ENCODE data around the gene MYOC.
A peak's percentile ranks its signal among the peaks of the same experiment; 100 is the strongest.

Gene MYOC

DNA sequence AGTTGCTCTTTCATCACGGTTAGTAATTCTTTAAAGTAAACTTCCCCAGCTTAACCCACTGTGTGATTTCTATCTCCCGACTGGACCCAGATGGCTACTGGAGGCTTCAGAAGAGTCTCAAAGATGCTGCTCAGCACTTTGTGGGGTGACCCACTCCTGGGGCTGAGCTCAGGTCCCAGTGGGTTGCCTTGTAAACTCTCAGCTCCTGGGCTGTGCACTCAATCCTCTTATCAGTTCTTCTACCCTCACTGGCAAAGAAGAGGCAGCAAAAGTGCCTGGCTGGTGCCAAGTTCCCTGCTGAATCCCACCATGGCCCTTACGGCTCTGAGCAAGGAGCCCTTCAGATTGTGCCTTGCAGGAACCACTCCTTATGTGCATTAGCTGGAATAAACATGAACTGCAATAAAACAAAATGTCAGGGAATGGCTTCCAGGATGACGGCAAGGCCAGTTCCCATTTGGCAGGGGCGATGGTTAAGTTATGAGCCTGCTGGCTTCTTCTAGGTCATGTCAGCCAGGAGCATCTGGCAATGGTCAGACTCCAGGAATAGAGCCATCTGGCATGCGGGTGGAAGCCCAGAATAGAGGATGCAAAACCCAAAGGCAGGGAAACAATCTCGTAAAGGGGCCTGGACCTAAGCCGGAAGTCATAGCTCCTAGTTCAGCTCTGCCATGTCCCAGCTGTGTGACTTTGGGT, 6.8 kb downstream of the MYOC start:
- H3K56ac ChIP-seq (ENCODE audit: low read length), result no peak overlapping the region
- no peak overlapping the region for H3K9ac ChIP-seq (ENCODE audit: low read length)
- no peaks in the 10 kb centered on the region for H3K79me1 ChIP-seq (ENCODE audit: low read length)
- H2BK5ac ChIP-seq (ENCODE audit: low read length), result no peak overlapping the region
- no peaks in the 10 kb centered on the region for H3K36me3 ChIP-seq (ENCODE audit: control insufficient read depth, insufficient read depth, low read length)
- H3K27me3 ChIP-seq (ENCODE audit: insufficient read depth, low read length, poor library complexity), result no peaks in the 10 kb centered on the region
- H2BK15ac ChIP-seq (replicated peaks; ENCODE audit: low read depth), result no peak overlapping the region
- no peak for DNase-seq
- H3K4me2 ChIP-seq (ENCODE audit: low read length), result no peak overlapping the region
- no peaks in the 10 kb centered on the region for H3K79me2 ChIP-seq (ENCODE audit: control insufficient read depth, insufficient read depth, low read length)
- no peak overlapping the region for H3K4me3 ChIP-seq (ENCODE audit: low read length)
- no peak overlapping the region for H2BK120ac ChIP-seq (ENCODE audit: low read depth, low read length)
- H3K23ac ChIP-seq (ENCODE audit: low read length), result no peak overlapping the region
- no peak overlapping the region for H3K18ac ChIP-seq (ENCODE audit: low read length)
- no peak overlapping the region for H3K27ac ChIP-seq (ENCODE audit: low read depth, low read length)
- H4K8ac ChIP-seq (ENCODE audit: low read depth, low read length), result no peak overlapping the region
- no peaks in the 10 kb centered on the region for H3K4me1 ChIP-seq (ENCODE audit: control insufficient read depth, low read depth, low read length)
- no peak overlapping the region for H3K4ac ChIP-seq (ENCODE audit: low read depth, low read length)
- H2AK5ac ChIP-seq (ENCODE audit: low read length), result no peak overlapping the region
- WGBS (ENCODE audit: extremely low coverage, insufficient coverage, low lambda C conversion rate), result no CpG with 5 or more reads among the region's 8 CpGs
- H4K5ac ChIP-seq (ENCODE audit: low read length), result no peak overlapping the region

DNA sequence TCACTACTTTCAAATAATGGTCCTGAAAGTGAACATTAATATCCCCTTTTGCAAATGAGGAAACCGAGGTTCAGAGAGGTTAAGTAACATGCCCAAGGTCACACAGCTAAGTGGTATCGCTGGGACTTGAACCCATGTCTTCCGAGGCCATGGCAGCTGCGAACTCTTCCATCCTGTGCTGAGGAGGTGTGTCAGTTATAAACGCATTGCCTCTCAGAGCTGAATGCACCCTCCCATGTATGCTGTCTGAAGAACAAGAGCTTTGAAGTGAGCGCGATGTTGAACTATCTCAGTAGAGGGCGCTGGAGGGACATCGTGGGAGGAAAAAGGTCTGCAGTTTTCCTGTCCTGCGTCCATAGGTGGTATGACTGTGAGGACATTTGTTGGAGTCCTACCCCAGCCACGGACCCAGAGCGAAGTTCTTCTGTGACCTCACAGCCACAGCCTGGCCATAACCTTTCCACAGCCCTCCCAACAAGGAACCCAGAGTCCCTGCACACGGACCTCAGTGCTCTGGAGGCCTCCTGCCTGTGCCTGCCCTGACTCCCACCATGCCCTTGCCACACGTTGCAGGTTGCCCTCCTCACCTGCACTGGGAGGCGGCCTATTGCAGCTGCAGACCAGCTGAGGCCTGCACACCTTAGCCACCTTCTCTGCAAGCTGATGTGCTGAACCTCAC, 7.5 kb downstream of the MYOC start:
- peak; percentile 96 for DNase-seq
- no peak overlapping the region for H2BK5ac ChIP-seq (ENCODE audit: low read length)
- H3K23ac ChIP-seq (ENCODE audit: low read length), result no peak overlapping the region
- H3K4ac ChIP-seq (ENCODE audit: low read depth, low read length), result no peak overlapping the region
- H4K8ac ChIP-seq (ENCODE audit: low read depth, low read length), result no peak overlapping the region
- H3K79me1 ChIP-seq (ENCODE audit: low read length), result no peaks in the 10 kb centered on the region
- H3K4me1 ChIP-seq (ENCODE audit: control insufficient read depth, low read depth, low read length), result no peaks in the 10 kb centered on the region
- H2AK5ac ChIP-seq (ENCODE audit: low read length), result no peak overlapping the region
- H2BK120ac ChIP-seq (ENCODE audit: low read depth, low read length), result no peak overlapping the region
- H3K27ac ChIP-seq (ENCODE audit: low read depth, low read length), result no peak overlapping the region
- H4K5ac ChIP-seq (ENCODE audit: low read length), result no peak overlapping the region
- H3K9ac ChIP-seq (ENCODE audit: low read length), result peak overlapping the region; percentile 29
- H3K27me3 ChIP-seq (ENCODE audit: insufficient read depth, low read length, poor library complexity), result no peaks in the 10 kb centered on the region
- H2BK15ac ChIP-seq (replicated peaks; ENCODE audit: low read depth), result no peak overlapping the region
- H3K18ac ChIP-seq (ENCODE audit: low read length), result no peak overlapping the region
- H3K56ac ChIP-seq (ENCODE audit: low read length), result peak overlapping the region; percentile 61
- H3K4me2 ChIP-seq (ENCODE audit: low read length), result no peak overlapping the region
- no peaks in the 10 kb centered on the region for H3K36me3 ChIP-seq (ENCODE audit: control insufficient read depth, insufficient read depth, low read length)
- WGBS (ENCODE audit: extremely low coverage, insufficient coverage, low lambda C conversion rate), result no CpG with 5 or more reads among the region's 15 CpGs
- H3K4me3 ChIP-seq (ENCODE audit: low read length), result no peak overlapping the region
- no peaks in the 10 kb centered on the region for H3K79me2 ChIP-seq (ENCODE audit: control insufficient read depth, insufficient read depth, low read length)

DNA sequence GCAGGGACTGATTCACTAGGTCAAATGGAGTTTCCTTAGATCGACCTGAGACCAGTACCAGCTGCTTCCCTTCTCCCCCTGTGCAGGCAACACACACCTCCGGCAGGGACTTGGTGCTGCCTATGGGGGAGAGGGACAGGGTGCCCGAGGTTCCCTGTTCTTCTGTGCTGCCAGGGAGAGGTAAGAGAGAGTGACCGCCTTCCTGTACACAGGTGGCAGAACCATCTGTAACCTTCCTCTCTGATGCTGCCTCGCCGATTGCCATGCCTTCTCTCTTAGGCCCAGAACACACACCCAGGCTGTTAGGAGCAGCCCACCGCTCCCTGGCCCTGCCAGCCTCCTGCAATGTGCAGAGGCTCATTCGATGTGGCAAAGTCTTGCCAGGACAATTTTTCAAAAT, 9.3 kb downstream of the MYOC start:
- Histone ChIP-seq H3K4me1 (ENCODE audit: control insufficient read depth, low read depth, low read length) (no peaks in the 10 kb centered on the region), H3K4me2 (ENCODE audit: low read length) (no peak overlapping the region), H3K4me3 (ENCODE audit: low read length) (no peak overlapping the region), H2BK5ac (ENCODE audit: low read length) (no peak overlapping the region), H3K27me3 (ENCODE audit: insufficient read depth, low read length, poor library complexity) (no peaks in the 10 kb centered on the region), H3K18ac (ENCODE audit: low read length) (no peak overlapping the region), H2BK120ac (ENCODE audit: low read depth, low read length) (no peak overlapping the region), H3K56ac (ENCODE audit: low read length) (no peak overlapping the region), H4K5ac (ENCODE audit: low read length) (no peak overlapping the region), H3K9ac (ENCODE audit: low read length) (no peak overlapping the region), H3K27ac (ENCODE audit: low read depth, low read length) (no peak overlapping the region), H3K79me2 (ENCODE audit: control insufficient read depth, insufficient read depth, low read length) (no peaks in the 10 kb centered on the region), H2BK15ac (replicated peaks; ENCODE audit: low read depth) (no peak overlapping the region), H3K79me1 (ENCODE audit: low read length) (no peaks in the 10 kb centered on the region), H2AK5ac (ENCODE audit: low read length) (no peak overlapping the region), H4K8ac (ENCODE audit: low read depth, low read length) (no peak overlapping the region), H3K4ac (ENCODE audit: low read depth, low read length) (no peak overlapping the region), H3K36me3 (ENCODE audit: control insufficient read depth, insufficient read depth, low read length) (no peaks in the 10 kb centered on the region), H3K23ac (ENCODE audit: low read length) (no peak overlapping the region)
- no CpG with 5 or more reads among the region's 8 CpGs for WGBS (ENCODE audit: extremely low coverage, insufficient coverage, low lambda C conversion rate)
- no peak for DNase-seq

DNA sequence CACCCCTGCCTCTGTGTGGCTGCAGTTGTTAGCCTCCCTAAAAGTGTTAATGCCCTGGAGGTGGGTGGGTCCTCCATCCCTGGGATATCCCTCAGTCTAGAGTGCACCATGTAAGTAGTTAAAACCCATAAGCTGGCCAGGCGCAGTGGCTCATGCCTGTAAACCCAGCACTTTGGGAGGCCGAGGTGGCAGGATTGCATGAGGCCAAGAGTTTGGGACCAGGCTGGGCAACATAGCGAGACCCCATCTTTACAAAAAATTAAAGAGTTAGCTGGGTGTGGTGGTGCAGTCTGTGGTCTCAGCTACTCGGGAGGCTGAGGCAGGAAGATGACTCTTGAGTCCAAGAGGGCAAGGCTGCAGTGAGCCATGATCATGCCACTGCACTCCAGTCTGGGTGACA, 10.3 kb downstream of the MYOC start:
- WGBS (ENCODE audit: extremely low coverage, insufficient coverage, low lambda C conversion rate), result no CpG with 5 or more reads among the region's 4 CpGs
- H3K23ac ChIP-seq (ENCODE audit: low read length), result no peak overlapping the region
- no peak for DNase-seq
- H3K36me3 ChIP-seq (ENCODE audit: control insufficient read depth, insufficient read depth, low read length), result no peaks in the 10 kb centered on the region
- no peak overlapping the region for H4K8ac ChIP-seq (ENCODE audit: low read depth, low read length)
- H2BK5ac ChIP-seq (ENCODE audit: low read length), result no peak overlapping the region
- no peaks in the 10 kb centered on the region for H3K79me2 ChIP-seq (ENCODE audit: control insufficient read depth, insufficient read depth, low read length)
- no peak overlapping the region for H2BK120ac ChIP-seq (ENCODE audit: low read depth, low read length)
- H3K18ac ChIP-seq (ENCODE audit: low read length), result no peak overlapping the region
- H3K79me1 ChIP-seq (ENCODE audit: low read length), result no peaks in the 10 kb centered on the region
- no peak overlapping the region for H4K5ac ChIP-seq (ENCODE audit: low read length)
- H2AK5ac ChIP-seq (ENCODE audit: low read length), result no peak overlapping the region
- H3K4ac ChIP-seq (ENCODE audit: low read depth, low read length), result no peak overlapping the region
- H3K4me2 ChIP-seq (ENCODE audit: low read length), result no peak overlapping the region
- H3K9ac ChIP-seq (ENCODE audit: low read length), result no peak overlapping the region
- H3K4me1 ChIP-seq (ENCODE audit: control insufficient read depth, low read depth, low read length), result no peaks in the 10 kb centered on the region
- no peak overlapping the region for H3K56ac ChIP-seq (ENCODE audit: low read length)
- no peaks in the 10 kb centered on the region for H3K27me3 ChIP-seq (ENCODE audit: insufficient read depth, low read length, poor library complexity)
- no peak overlapping the region for H2BK15ac ChIP-seq (replicated peaks; ENCODE audit: low read depth)
- H3K27ac ChIP-seq (ENCODE audit: low read depth, low read length), result no peak overlapping the region
- no peak overlapping the region for H3K4me3 ChIP-seq (ENCODE audit: low read length)

DNA sequence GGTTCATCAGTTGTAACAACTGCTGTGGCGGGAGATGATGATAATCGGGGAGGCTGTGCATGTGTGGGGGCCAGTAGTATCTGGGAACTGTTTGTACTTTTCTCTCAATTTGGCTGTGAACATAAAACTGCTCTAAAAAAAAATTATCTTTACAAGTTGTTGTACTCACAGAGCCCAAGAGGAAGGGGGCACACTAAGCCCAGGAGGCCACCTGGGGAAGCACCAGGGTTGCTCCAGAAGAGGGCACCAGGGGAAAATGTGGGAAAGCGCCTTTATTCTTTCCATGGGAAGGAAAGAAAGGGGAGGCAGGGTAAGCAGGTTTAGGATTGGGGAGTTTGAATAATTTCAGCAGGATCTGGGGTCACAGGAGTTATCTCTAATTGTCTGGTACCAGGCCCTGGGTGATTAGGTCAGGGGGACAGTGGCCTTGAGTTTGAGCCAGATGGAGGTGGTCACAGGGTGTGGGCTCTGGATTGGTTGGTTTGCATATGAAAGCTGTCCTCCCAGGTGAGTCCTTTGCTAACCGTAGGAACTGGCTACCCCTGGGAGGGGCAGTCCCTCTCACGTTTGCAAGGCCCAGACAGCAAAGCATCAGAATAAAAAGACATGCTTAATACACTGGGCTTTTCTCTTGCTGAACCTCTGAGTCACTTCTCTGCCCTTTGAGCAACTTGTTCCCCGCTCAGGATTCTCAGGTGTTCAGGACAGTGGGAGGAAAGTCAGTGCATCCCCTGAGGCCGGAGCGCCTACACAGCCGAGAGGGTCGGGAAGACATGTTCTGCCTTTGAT, 11.2 kb downstream of the MYOC start:
- Histone ChIP-seq H2AK5ac (ENCODE audit: low read length) (no peak overlapping the region), H3K9ac (ENCODE audit: low read length) (no peak overlapping the region), H3K4me3 (ENCODE audit: low read length) (no peak overlapping the region), H3K79me2 (ENCODE audit: control insufficient read depth, insufficient read depth, low read length) (no peaks in the 10 kb centered on the region), H2BK15ac (replicated peaks; ENCODE audit: low read depth) (no peak overlapping the region), H3K23ac (ENCODE audit: low read length) (no peak overlapping the region), H3K56ac (ENCODE audit: low read length) (no peak overlapping the region), H3K27ac (ENCODE audit: low read depth, low read length) (no peak overlapping the region), H3K4me1 (ENCODE audit: control insufficient read depth, low read depth, low read length) (no peaks in the 10 kb centered on the region), H2BK120ac (ENCODE audit: low read depth, low read length) (no peak overlapping the region), H2BK5ac (ENCODE audit: low read length) (no peak overlapping the region), H3K27me3 (ENCODE audit: insufficient read depth, low read length, poor library complexity) (no peaks in the 10 kb centered on the region), H4K8ac (ENCODE audit: low read depth, low read length) (no peak overlapping the region), H4K5ac (ENCODE audit: low read length) (no peak overlapping the region), H3K18ac (ENCODE audit: low read length) (no peak overlapping the region), H3K4me2 (ENCODE audit: low read length) (no peak overlapping the region), H3K79me1 (ENCODE audit: low read length) (no peaks in the 10 kb centered on the region), H3K4ac (ENCODE audit: low read depth, low read length) (no peak overlapping the region), H3K36me3 (ENCODE audit: control insufficient read depth, insufficient read depth, low read length) (no peaks in the 10 kb centered on the region)
- peak; percentile 47 for DNase-seq
- no CpG with 5 or more reads among the region's 10 CpGs for WGBS (ENCODE audit: extremely low coverage, insufficient coverage, low lambda C conversion rate)

Measured in mesendoderm (in vitro differentiated cells).